Activated naive CD4-positive, alpha-beta T cell treated with anti-CD3 and anti-CD28 coated beads for 36 hours (primary cell): Measurements from ENCODE around the gene BAAT. TPM values are rescaled to one million over a fixed set of nuclear protein-coding genes. Genes with fewer than 3 reads are reported as not detected.

Source experiments
- CTCF ChIA-PET: fragments of 350-600 bp; sonication (Branson Sonifier 250); formaldehyde crosslinking; loops from one replicate; lab custom pipeline; 2021; ENCODE audit warnings: antibody characterized with exemption; lab: Charles Lee
- DNase-seq: peaks from one replicate; pipeline ENCODE4 v3.0.0-alpha.2; 2020
- H3K27ac Mint-ChIP-seq: one replicate; pipeline ENCODE4 v1.8.0; 2021; ENCODE audit warnings: mild to moderate bottlenecking, mixed read lengths
- H3K27me3 Mint-ChIP-seq: one replicate; pipeline ENCODE4 v1.8.0; 2021; ENCODE audit warnings: low read depth, mixed read lengths
- H3K36me3 Mint-ChIP-seq: one replicate; pipeline ENCODE4 v1.8.0; 2021; ENCODE audit warnings: low read depth, mixed read lengths
- H3K4me1 Mint-ChIP-seq: one replicate; pipeline ENCODE4 v1.8.0; 2021; ENCODE audit warnings: low read depth, mixed read lengths
- H3K4me3 Mint-ChIP-seq: one replicate; pipeline ENCODE4 v1.8.0; 2021; ENCODE audit warnings: mild to moderate bottlenecking, moderate library complexity, mixed read lengths
- H3K9me3 Mint-ChIP-seq: one replicate; pipeline ENCODE4 v1.8.0; 2021; ENCODE audit warnings: mixed read lengths
- intact Hi-C: fragments of 100-400 bp; cut with micrococcal nuclease; formaldehyde crosslinking; loops from one replicate; pipeline ENCODE4 v1.15.1; 2023
- total RNA-seq, 2 experiments: library from RNA; stranded (reverse); gene quantifications; one replicate each; pipeline ENCODE4 v1.2.3, GENCODE V29; 2021

The BAAT gene
- total RNA-seq, 2 experiments from 2014 or later = not detected

- Mint-ChIP-seq H3K27ac (no peak overlapping the region), H3K36me3 (no peaks in the 10 kb centered on the region), H3K9me3 (no peaks in the 10 kb centered on the region), H3K4me1 (no peaks in the 10 kb centered on the region), H3K4me3 (no peak overlapping the region), H3K27me3 (peaks cover 10% of the 10 kb centered on the region)
- no peak for DNase-seq
- CTCF ChIA-PET = no interaction called here
- intact Hi-C loops = no loop called here
Observed at GRCh38 chr9:101369884-101370531, 14.8 kb downstream of the BAAT start.

DNA sequence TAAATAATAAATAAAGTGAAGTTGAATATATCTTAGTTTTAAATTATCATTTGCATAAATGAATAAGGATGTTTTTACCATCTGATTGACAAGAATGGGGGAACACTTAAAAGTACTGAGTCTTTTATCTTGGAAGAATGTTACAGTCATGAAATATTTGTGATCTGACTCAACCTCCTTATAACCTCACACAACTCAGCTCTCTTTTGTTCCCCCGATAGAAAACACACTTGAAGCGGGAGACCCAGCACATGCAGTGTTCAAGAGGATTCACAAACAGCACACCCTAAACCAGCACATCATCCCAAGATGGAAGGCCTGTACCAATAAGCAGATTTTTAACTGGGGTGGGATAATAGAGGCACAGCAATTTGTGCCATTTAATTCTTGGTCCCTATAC is 15.5 kb downstream of the BAAT start:
- CTCF ChIA-PET = no interaction called here
- peaks cover 9% of the 10 kb centered on the region for H3K27me3 Mint-ChIP-seq

DNA sequence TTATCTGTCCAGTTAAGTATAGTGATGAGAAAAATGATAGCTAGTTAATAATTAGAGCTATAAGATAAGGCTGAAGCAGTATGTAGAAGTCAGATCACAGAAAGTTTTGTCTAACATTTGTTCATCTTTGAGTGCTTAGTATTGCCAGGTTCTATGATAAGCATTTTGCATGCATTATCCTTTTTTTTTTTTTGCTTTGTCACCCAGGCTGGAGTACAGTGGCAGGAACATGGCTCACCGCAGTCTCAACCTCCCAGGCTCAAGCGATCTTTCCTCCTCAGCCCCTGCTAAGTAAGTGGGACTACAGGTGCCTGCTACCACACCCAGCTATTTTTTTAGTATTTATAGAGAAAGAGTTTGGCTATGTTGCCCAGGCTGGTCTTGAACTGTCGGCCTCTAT is 17.5 kb downstream of the BAAT start:
- intact Hi-C loops = no loop called here
- no peak overlapping the region for H3K4me3 Mint-ChIP-seq
- H3K27me3 Mint-ChIP-seq = peaks cover 9% of the 10 kb centered on the region
- CTCF ChIA-PET = interaction anchor here (0.6 to 0.7 kb wide), 2 partner anchors 14 to 158 kb away, joined by 3 to 9 read pairs; no protein-coding TSS in a partner anchor
- H3K27ac Mint-ChIP-seq = no peak overlapping the region
- no peaks in the 10 kb centered on the region for H3K9me3 Mint-ChIP-seq
- DNase-seq = no peak
- H3K36me3 Mint-ChIP-seq = no peaks in the 10 kb centered on the region
- H3K4me1 Mint-ChIP-seq = no peaks in the 10 kb centered on the region

More for the DNA sequence above, 15.5 kb downstream of the BAAT start:
- no peaks in the 10 kb centered on the region for H3K9me3 Mint-ChIP-seq
- no peak for DNase-seq
- no peaks in the 10 kb centered on the region for H3K36me3 Mint-ChIP-seq
- intact Hi-C loops = no loop called here
- H3K27ac Mint-ChIP-seq = no peak overlapping the region
- no peak overlapping the region for H3K4me3 Mint-ChIP-seq
- H3K4me1 Mint-ChIP-seq = no peaks in the 10 kb centered on the region

GRCh38 chr9:101366038-101366756 is 18.6 kb downstream of the BAAT start:
- H3K4me1 Mint-ChIP-seq = no peaks in the 10 kb centered on the region
- no peak overlapping the region for H3K4me3 Mint-ChIP-seq
- no peaks in the 10 kb centered on the region for H3K36me3 Mint-ChIP-seq
- no peak overlapping the region for H3K27ac Mint-ChIP-seq
- no peaks in the 10 kb centered on the region for H3K9me3 Mint-ChIP-seq
- H3K27me3 Mint-ChIP-seq = peaks cover 5% of the 10 kb centered on the region
- CTCF ChIA-PET = no interaction called here
- no peak for DNase-seq
- intact Hi-C loops = no loop called here

DNA sequence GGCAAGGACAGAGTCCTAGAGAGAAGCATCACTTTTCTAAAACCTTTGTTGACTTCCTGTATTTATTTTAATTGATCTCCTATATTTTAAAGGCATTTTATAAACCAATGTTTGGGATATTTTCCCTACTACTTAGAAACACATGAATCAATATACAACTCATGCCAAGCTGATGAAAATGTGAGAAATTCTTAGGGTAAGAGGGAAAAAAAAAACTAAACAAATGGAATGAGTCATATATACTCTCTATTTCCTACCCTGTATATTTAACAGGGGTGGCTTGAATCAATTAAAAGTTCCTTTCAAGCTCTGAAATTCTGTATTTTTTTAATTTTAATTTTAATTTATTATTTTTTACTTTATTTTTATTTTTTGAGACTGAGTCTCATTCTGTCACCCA is 19.6 kb downstream of the BAAT start:
- no peaks in the 10 kb centered on the region for H3K4me1 Mint-ChIP-seq
- H3K4me3 Mint-ChIP-seq = no peak overlapping the region
- CTCF ChIA-PET = interaction anchor here (0.9 kb wide), 1 partner anchor 23 kb away, joined by 4 read pairs; no protein-coding TSS in a partner anchor
- H3K27me3 Mint-ChIP-seq = peaks cover 5% of the 10 kb centered on the region
- no peak overlapping the region for H3K27ac Mint-ChIP-seq
- DNase-seq = no peak
- intact Hi-C loops = no loop called here
- H3K9me3 Mint-ChIP-seq = no peaks in the 10 kb centered on the region
- no peaks in the 10 kb centered on the region for H3K36me3 Mint-ChIP-seq

DNA sequence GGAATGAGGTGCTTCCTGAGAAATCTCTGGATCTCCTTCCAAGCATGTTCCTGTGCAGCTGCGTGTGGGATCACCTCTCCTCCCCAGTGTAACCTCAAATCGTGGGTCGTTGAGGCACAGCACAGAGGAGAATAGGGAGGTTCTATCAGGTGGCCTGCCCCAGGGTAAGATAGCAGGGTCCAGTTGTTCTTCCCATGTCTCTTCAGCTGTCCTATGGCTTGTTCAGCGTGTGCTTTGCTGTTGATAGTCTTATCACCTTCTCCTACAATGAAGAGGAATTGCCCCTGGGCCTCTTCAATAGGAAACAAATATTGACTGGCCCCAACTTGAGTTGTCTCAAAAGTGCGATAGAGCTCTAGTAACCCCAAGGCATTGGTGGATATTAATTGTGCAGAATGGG is 22.4 kb downstream of the BAAT start:
- H3K27ac Mint-ChIP-seq = no peak overlapping the region
- CTCF ChIA-PET = no interaction called here
- intact Hi-C loops = no loop called here
- H3K27me3 Mint-ChIP-seq = peaks cover 2% of the 10 kb centered on the region
- no peaks in the 10 kb centered on the region for H3K4me1 Mint-ChIP-seq
- no peaks in the 10 kb centered on the region for H3K36me3 Mint-ChIP-seq
- DNase-seq = no peak
- H3K4me3 Mint-ChIP-seq = no peak overlapping the region
- H3K9me3 Mint-ChIP-seq = no peaks in the 10 kb centered on the region

DNA sequence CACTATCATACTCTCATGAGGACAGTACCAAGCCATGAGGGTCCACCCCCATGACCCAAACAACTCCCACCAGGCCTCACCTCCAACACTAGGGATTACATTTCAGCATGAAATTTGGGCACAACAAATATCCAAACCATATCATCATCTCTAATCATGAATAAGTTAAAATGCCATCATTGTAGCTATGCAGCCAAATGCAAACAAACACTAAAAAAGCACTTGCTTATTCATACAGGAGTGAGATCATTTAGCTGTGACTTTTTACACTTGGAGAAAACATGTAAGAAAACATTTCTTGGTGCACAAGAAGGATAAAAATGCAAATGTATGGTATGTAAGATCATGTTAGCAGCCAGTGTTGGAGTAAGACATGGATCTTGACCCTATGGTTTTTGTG is 24.2 kb downstream of the BAAT start:
- H3K36me3 Mint-ChIP-seq = no peaks in the 10 kb centered on the region
- intact Hi-C loops = no loop called here
- no peaks in the 10 kb centered on the region for H3K9me3 Mint-ChIP-seq
- no peak for DNase-seq
- CTCF ChIA-PET = interaction anchor here (0.9 kb wide), 1 partner anchor 22 kb away, joined by 3 read pairs; no protein-coding TSS in a partner anchor
- no peaks in the 10 kb centered on the region for H3K4me1 Mint-ChIP-seq
- H3K27me3 Mint-ChIP-seq = no peaks in the 10 kb centered on the region
- H3K4me3 Mint-ChIP-seq = no peak overlapping the region
- no peak overlapping the region for H3K27ac Mint-ChIP-seq

GRCh38 chr9:101359679-101360078 is 25.1 kb downstream of the BAAT start:
- Mint-ChIP-seq H3K27ac (no peak overlapping the region), H3K4me3 (no peak overlapping the region), H3K27me3 (no peaks in the 10 kb centered on the region), H3K9me3 (no peaks in the 10 kb centered on the region), H3K36me3 (no peaks in the 10 kb centered on the region), H3K4me1 (no peaks in the 10 kb centered on the region)
- intact Hi-C loops = no loop called here
- no peak for DNase-seq
- CTCF ChIA-PET = no interaction called here

GRCh38 chr9:101356619-101357018 is 28.2 kb downstream of the BAAT start:
- CTCF ChIA-PET = no interaction called here
- no peak overlapping the region for H3K27ac Mint-ChIP-seq
- H3K4me3 Mint-ChIP-seq = no peak overlapping the region
- no peaks in the 10 kb centered on the region for H3K36me3 Mint-ChIP-seq
- H3K9me3 Mint-ChIP-seq = no peaks in the 10 kb centered on the region
- DNase-seq = no peak
- H3K4me1 Mint-ChIP-seq = no peaks in the 10 kb centered on the region
- intact Hi-C loops = no loop called here
- peaks cover 5% of the 10 kb centered on the region for H3K27me3 Mint-ChIP-seq

- CTCF ChIA-PET = no interaction called here
- Mint-ChIP-seq H3K27ac (no peak overlapping the region), H3K4me1 (no peaks in the 10 kb centered on the region), H3K27me3 (peaks cover 5% of the 10 kb centered on the region), H3K9me3 (no peaks in the 10 kb centered on the region), H3K4me3 (no peak overlapping the region), H3K36me3 (no peaks in the 10 kb centered on the region)
- intact Hi-C loops = no loop called here
- DNase-seq = no peak
Observed at GRCh38 chr9:101354765-101355708, 29.8 kb downstream of the BAAT start.

GRCh38 chr9:101354143-101354764 is 30.6 kb downstream of the BAAT start:
- Mint-ChIP-seq H3K27ac (no peak overlapping the region), H3K9me3 (no peaks in the 10 kb centered on the region), H3K4me3 (no peak overlapping the region), H3K27me3 (peaks cover 5% of the 10 kb centered on the region), H3K4me1 (no peaks in the 10 kb centered on the region), H3K36me3 (no peaks in the 10 kb centered on the region)
- DNase-seq = no peak
- CTCF ChIA-PET = no interaction called here
- intact Hi-C loops = no loop called here

DNA sequence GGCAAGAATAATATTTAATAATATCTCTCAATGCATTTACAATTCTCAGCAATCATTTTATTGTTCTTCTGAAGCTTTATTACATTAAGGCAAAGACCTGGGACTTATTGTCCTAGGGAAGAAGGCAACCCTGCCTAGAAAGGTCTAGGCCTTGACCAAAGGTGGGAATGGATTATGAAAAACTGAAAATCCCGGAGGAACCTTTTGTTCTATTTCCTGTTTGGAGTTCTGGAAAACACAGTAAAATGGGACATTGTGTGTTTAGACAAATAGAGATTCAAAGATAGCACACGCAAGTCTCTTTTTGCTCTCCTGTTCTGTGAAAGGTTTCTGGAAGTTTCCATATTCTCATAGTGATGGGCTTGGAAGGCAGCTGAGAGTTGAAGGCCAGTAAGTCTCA is 31.1 kb downstream of the BAAT start:
- CTCF ChIA-PET = no interaction called here
- Mint-ChIP-seq H3K9me3 (no peaks in the 10 kb centered on the region), H3K27ac (no peak overlapping the region), H3K4me3 (no peak overlapping the region), H3K27me3 (peaks cover 5% of the 10 kb centered on the region), H3K4me1 (no peaks in the 10 kb centered on the region), H3K36me3 (no peaks in the 10 kb centered on the region)
- DNase-seq = no peak
- intact Hi-C loops = no loop called here
